DMS53 treated with DMSO at 0.1 percent for 48 hours (cell line): ENCODE measurements around the gene APBB2.

Source experiments
- DNase-seq: peaks from one replicate; lab custom pipeline; 2025; ENCODE audit not compliant: unreplicated experiment; lab: John Stamatoyannopoulos, UW

Gene APBB2

GRCh38 chr4:41216294-41217019 lies 2.1 kb upstream of the APBB2 start:
- peak; percentile 86 for DNase-seq

GRCh38 chr4:41215969-41216293 lies 1.6 kb upstream of the APBB2 start:
- DNase-seq: no peak

- DNase-seq: no peak
Measured at GRCh38 chr4:41215155-41215554, 813 bp upstream of the APBB2 start.

- peak; percentile 80 for DNase-seq
Measured at GRCh38 chr4:41214825-41215146, 444 bp upstream of the APBB2 start.

- no peak for DNase-seq
Measured at GRCh38 chr4:41213625-41214135, 662 bp downstream of the APBB2 start.

- DNase-seq: no peak
Measured at GRCh38 chr4:41212616-41213203, 1.6 kb downstream of the APBB2 start.

- no peak for DNase-seq
Measured at GRCh38 chr4:41211951-41212615, 2.3 kb downstream of the APBB2 start.

- DNase-seq: no peak
Measured at GRCh38 chr4:41209901-41210300, 4.4 kb downstream of the APBB2 start.

GRCh38 chr4:41209187-41209586 lies 5.2 kb downstream of the APBB2 start:
- DNase-seq: no peak

GRCh38 chr4:41207291-41207831 lies 7.0 kb downstream of the APBB2 start:
- DNase-seq: no peak

GRCh38 chr4:41205854-41206460 lies 8.4 kb downstream of the APBB2 start:
- no peak for DNase-seq

GRCh38 chr4:41205130-41205529 lies 9.2 kb downstream of the APBB2 start:
- no peak for DNase-seq

- DNase-seq: no peak
Measured at GRCh38 chr4:41204400-41204978, 9.9 kb downstream of the APBB2 start.

GRCh38 chr4:41203841-41204240 lies 10.5 kb downstream of the APBB2 start:
- DNase-seq: no peak

GRCh38 chr4:41202820-41203568 lies 11.3 kb downstream of the APBB2 start:
- DNase-seq: no peak

GRCh38 chr4:41202356-41202755 lies 12.0 kb downstream of the APBB2 start:
- DNase-seq: no peak

GRCh38 chr4:41200486-41201017 lies 13.8 kb downstream of the APBB2 start:
- no peak for DNase-seq

GRCh38 chr4:41199788-41200187 lies 14.6 kb downstream of the APBB2 start:
- no peak for DNase-seq

GRCh38 chr4:41197996-41198395 lies 16.3 kb downstream of the APBB2 start:
- DNase-seq: no peak

GRCh38 chr4:41197495-41197894 lies 16.8 kb downstream of the APBB2 start:
- no peak for DNase-seq
